ENCODE results near the gene SP7.
"Not testable (repeated sequence)": the region's sequence is repeated elsewhere in the genome, so short reads cannot be mapped to it uniquely, and the experiment has no call there.

SP7 gene

DNA sequence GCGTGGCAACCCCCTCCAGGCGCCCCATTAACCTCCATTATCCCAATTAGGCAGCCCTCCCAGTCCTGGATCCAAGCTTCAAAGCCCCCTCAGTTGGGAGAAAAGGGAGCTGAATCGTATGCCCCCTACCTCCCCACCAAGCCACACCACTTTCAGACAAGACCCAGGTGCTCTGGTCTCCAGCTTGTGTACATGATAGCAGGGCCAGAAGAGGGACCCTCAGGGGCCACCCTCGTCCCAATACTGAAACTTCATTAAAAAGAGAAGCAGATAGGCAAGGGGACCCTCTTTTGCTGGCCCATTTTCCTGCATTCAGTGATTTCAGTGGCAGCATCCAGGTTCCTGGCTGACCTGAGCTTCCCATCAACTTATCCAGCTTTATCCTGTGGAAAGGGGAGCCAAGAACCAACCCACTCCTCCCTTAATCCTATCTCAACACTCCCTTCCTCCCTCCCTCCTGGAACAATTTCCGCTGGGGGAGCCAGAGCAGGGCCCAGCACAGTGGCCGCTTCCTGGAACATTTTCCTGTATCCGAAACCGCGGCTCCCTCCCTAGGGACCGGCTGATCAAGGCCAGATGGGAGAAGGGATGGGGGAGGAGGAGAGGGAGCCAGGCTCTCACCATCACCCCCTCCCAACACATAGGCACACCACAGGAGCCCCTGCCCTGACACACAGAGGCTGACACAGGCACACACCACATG lies 9.5 kb upstream of the SP7 start:
- DNase-seq, result no peak

DNA sequence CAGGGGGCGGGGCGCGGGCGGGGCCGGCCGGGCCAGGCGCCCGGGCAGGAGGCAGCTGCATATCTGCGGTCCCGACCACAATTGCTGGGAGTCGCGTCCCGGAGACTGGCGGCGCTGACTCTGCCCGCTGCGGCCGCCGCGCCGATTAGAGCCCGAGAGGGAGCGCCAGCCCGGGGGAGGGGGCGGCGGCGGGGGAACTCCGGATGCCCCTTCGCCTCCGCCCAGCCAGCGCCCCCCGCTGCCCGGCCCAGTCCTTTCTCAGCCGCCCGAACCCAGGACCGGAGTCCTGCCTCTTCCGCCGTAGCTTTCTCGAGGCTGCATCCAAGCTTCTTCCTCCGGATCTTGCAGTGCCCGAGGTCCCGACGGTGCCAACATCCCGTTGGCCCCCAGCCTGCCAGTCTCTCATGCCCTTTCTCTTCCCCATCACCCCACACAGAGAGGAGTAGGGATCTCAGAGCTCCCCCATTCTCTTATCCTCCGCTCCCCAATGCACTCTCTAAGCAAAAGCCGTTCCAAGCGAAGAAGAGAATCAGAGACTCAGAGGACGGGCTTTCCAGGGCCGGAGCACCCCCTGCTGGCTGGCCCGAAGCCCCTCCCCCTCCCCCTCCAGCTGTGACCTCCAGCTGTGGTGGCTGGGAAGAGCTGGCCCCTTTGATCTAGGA lies 8.8 kb upstream of the SP7 start:
- DNase-seq, result peak; percentile 79

DNA sequence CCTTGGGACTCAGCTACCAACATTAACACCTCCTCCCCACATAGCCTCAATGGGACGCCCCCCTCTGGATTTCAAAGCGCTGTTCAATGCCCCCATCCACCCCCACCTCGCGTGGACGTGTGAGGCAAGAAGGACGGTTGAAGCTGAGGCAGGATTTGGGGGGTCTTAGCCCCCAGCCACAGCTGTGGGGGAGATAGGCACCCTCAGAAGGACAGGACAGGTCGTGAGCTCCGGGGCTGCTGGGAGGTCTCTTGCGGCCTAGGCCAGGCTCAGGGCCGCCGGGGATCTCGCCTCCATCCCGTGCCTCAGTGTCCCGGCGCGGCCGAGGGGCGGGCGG lies 8.3 kb upstream of the SP7 start:
- no peak for DNase-seq

DNA sequence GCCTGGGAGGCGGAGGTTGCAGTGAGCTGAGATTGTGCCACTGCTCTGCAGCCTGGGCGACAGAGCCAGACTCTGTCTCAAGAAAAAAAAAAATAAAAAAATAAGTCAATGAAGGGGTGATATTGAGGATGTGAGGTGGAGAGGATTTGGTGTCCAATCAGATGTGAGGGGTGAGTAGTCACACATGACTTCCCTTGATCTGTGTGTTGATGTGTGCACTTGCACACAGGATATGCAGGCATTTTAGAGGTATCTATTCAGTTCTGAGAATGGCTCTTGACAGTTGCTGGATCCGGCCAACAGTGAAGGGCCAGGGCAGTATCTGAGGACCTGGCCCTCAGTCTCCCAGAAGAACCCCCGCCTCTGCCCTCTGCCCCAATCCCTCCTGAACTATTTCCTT lies 7.8 kb upstream of the SP7 start:
- no peak for DNase-seq

DNA sequence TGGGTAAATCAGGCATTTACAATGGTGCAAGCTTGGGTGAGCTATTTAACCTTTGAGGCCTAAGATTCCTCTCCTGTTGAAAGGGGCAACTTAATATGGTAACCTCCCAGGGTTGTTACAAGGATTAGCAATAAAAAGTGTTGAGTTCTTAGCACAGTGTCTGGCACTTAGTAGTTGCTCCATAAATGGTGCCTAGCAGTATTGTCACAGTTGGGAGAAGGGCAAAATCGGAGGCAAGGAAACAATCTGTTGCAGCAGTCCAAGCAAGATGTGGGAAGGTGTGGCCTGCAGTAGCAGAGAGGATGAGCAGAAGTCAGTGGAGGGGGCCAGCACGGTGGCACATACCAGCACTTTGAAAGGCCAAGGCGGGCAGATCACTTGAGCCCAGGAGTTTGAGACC lies 7.3 kb upstream of the SP7 start:
- no peak for DNase-seq

DNA sequence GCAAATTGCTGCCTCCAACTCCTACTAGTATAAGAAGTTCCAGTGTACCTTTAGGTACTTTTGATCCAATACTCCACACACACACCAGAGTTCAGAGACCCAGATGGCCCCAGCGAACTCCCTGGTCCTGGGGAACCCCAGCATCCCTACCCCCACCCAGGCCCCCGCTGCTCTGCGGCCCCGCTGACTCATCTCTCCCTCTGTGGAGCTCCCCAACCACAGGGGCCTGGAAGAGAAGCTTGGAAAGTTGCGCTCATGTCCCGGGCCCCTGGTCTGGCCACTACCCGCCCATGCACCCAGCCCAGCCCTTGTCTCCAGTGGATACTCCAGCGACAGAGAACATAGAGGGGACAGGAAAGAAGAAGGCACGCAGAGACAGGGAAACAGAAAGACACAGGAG lies 4.2 kb upstream of the SP7 start:
- no peak for DNase-seq

DNA sequence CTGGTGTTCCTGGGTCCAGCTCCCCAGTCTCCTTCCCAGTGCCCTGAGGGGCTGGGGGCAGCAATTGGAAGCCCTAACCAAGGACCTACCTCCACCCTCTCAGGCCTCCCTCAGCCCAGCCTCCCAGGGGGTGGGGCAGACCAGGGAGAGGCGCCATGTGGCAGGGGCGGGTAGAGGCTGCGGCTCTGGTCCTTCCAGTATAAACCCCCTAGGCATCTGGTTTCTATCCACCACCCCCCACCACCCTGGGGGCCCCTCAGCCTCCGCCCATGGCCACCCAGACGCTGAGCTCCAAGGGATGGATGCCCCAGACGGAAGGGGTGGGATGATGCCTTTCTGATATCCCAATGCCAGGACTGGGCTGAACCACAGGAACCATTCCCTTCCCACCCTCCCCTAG lies 2.8 kb upstream of the SP7 start:
- DNase-seq, result no peak

DNA sequence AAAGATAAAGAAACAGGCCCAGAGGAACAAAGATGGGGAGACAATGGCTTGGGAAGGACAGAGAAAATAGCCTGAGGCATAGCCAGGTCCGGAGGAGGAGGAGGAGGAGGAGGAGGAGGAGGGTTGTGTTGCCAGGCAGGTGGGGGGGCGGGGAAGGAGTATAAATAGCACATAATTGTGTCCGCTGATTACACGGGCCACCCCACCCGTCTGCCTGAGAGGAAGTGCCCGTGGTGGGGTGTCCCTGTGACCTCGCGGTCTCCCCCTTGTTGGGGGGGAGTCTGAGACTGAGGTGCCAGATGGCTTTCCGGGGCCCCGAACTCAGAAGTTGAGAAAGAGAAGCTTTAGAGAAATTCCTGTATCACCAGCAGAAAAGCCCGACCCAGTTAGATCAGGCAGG lies 1.9 kb upstream of the SP7 start:
- DNase-seq, result no peak

DNA sequence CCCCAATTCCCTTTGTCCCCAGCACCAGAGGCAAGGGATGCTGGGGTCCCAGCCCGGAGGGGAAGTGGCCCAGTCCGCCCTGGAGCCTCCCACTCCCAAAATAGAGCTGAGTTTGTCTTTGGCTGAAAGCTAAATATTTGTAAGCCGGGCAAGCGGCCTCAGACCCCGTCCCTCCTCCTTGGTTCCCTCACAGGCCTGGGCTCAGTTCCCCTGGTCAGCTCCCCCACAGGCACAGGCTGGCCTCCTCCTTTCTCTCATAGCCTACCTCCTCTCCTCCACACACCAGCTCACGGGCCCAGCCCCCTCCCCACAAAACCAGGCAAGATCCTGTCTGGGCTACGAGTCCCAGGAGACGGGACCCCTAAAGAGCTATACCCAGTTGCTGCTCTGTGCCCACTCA lies 1.3 kb downstream of the SP7 start:
- DNase-seq, result no peak

DNA sequence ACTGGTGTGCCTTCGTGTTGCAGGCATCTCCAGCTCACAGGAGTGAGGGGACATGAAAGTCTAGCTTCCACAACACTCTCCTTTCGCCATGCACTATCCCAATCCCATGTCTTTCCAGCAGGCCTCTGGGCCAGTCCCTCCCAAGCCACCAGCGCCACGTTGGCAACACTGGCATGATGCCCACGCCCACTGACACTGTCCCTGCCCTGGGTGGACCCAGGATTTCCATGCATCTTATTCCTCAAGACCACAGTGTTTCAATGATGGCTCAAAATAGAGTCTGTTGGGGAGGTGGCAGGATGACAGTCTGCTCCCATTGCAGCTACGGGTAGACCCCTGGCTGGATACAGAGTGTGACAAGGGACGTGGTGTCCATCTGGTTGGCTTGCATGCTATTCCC lies 2.3 kb downstream of the SP7 start:
- DNase-seq, result no peak

DNA sequence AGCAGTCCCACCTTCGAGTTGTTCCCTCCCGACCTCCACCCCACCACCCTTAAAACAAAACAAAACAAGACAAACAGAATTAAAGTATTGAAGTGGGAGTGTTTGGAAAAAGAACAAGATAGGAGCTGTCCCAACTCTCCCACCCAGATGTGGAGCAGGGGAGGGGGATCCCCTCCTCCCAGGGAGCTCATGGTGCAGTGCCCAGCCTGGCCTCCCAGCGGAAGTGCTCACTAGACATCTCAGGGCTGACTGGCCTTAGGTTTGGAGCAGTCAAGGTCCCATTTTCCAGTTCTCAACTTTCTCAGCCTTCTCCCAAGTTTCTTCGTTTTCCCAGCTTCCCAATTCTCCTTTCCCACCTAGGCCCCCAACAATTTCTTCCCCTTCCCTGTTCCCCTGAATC lies 2.9 kb downstream of the SP7 start:
- DNase-seq, result no peak

DNA sequence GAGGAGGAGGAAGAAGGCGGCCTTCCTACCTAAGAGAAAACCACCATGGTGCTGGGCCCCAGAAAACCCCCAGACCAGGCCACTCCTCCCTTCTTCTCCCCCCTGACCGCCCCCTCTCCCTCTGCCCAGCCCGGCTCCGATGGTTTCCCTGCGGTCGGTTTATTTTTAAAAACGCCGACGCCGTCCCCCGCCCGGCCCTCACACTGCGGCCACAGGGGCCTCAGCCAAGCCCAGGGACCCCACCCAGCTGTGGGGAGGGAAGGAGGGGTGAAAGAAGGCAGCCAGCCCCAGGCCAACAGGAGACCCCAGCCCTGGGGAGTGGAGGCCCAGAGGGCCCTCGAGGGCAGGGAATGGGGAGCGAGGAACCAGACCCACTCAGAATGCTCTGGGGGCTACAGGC lies 3.4 kb downstream of the SP7 start:
- DNase-seq, result no peak

DNA sequence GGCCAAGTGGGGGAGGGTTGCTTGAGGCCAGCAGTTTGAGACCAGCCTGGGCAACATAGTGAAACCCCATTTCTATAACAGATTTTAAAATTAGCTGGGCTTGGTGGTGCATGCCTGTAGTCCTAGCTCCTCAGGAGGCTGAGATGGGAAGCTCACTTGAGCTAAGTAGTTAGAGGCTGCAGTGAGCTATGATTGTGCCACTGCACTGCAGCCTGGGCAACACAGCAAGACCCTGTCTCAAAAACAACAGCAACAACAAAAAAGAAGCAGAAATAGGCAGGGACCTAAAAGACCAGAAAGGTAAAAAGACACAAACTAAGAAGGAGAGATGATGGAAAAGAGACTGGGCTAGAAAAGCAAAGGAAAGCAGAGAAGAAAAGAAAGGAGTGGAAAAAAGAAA lies 3.8 kb downstream of the SP7 start:
- not testable (repeated sequence) for DNase-seq

DNA sequence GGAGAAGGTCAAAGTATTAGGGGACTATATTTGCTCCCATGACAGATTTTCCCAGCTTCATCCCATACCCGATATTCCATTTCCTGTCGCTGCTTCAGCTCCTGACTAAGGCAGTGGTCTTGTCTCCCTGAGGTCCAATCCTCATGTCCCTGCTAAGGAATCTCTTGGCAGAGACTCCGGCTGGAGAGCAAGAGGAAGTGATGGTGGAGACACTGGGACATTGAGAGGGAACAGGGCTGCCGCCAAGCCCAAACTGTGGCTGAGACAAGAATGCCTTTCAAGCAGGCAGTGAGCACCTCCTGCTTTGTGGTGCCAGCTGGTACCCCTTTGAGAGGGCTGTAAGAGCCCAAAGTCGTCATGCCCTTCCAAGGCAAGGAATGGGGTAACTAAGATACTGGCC lies 5.5 kb downstream of the SP7 start:
- DNase-seq, result no peak

DNA sequence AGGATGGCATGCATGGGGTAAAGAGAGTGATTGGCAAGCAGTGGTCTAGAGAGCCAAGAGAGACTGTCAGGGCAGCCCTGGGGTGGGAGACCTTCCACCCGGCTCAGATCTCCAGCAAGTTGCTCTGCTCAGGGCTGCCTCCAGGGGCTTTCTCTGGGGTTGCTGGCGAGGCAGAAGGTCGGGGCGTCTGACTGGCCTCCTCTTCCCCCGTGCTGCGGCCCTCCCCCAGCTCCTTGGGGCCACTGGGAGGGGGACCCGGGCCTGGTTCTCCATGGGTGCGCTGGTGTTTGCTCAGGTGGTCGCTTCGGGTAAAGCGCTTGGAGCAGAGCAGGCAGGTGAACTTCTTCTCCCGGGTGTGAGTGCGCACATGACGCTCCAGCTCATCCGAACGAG lies 8.1 kb downstream of the SP7 start:
- no peak for DNase-seq

DNA sequence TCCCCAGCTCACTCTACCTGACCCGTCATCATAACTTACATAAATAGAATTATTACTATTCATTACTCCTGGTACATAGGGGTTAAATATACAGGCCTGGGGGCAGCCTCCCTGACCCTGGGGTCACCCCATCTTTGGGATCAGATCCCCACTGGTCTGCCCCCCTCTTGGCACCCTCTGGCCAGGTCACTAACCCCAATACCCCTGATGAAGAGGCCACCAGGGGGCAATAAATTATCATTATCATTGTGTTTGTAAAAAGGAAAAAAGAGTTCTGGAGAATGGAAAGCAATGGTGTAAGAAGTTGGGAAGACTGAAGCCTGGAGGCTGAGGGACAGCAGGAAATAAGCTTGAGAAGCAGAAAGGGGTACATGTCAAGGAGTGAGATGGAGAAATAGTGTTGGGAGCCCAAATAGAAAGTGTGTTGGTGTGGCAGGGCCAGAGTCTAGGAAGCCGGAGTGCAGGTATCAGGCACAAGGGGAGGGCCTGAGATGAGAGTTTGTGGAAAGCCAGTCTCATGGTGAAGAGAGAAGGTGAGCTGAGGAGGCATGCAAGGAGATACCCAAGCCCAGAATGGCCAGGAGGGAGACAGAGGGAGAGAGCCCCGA lies 8.6 kb downstream of the SP7 start:
- peak; percentile 54 for DNase-seq

DNA sequence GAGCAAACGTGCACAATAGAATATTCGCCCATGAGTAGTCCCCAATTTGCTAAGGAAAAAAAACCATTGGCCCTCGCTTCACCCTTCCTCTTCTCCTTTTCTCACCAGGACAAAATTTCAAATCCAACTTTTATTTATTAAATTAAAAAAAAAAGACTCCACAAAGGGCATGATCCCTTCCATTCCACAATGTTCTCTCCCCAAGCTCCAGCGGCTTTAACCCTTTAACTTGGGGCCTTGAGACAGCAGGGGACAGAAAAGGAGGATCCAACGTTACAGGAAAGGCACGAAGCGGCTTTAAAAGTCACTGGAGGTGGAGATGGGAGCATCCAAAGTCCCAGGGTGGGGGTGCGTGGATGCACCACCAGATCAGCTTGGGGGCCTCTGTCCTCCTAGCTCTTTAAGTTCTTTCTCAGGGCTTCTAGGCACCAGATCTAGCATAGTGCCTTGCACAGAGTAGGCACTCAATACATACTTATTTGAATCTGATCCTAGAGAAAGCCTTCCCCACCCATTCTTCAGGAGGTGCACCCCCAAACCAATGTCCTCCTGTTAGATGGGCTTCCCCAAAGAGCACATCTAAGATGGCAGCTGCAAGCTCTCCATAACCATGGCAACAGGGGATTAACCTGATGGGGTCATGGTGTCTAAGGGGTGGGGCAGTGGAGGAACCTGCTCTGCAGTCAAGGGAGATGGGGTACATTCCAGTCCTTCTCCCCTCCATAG lies 9.5 kb downstream of the SP7 start:
- no peak for DNase-seq

DNA sequence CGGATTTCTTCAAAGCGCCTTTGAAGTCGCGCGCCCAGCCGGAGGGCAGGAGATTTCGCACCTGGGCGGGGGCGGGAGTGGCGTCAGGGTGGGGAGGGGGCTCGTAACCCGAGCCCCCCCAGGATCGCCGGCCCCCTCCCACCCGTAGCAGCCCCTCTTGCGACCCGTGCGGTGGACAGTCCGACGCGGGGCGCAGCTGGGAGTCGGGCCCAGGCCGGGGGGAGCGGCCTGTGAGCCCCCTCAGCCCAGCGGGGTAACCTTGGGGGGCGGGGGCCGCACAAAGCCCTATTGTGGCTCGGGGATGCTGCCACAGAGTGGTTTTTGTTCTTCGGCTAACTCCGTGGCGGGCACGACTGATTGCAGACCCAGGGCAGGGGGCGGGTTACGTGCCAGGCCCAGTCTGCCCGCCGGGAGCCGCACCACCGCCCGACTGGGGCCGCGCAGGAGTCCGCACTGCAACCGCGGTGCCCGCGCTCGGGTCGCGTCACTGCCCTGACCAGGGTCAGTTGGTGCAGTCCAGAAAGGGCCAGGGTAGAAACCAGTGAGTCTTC lies 10.6 kb downstream of the SP7 start:
- peak; percentile 35 for DNase-seq

DNA sequence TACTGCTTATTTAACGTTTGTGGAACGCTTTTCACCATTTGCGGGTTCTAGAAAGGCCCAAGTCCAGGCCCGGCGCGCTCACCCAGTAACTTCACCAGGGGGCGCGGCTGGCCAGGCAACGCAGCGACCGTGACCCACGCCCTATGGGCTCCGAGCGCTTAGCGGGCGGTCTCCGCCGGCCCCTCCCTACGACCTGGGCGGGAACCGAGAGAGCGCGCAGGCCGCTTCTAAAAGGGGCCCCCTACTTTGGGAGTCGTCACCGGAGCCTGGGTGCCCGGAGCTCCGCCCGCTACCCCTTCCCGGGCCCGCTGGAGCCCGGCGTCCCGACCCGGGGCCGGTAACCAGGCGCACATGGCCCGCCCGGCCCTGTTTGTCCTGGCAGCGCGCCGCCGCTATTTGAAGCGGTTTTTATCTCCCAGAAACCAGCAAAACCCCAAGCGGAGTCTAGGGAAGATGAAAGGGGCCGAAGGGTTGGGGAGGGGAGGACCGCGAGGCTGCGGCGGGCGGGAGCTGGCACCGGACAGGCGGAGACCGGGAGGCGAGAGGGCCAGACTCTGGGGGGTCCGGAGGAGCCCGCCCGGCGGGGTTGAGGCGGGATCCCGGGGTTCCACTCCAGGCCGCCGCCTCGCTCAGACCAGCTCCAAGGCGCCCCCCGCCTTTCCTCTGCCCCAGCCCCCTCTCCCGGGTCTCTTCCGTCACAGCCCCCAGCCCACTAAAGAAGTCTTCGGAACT lies 11.2 kb downstream of the SP7 start:
- peak; percentile 93 for DNase-seq

DNA sequence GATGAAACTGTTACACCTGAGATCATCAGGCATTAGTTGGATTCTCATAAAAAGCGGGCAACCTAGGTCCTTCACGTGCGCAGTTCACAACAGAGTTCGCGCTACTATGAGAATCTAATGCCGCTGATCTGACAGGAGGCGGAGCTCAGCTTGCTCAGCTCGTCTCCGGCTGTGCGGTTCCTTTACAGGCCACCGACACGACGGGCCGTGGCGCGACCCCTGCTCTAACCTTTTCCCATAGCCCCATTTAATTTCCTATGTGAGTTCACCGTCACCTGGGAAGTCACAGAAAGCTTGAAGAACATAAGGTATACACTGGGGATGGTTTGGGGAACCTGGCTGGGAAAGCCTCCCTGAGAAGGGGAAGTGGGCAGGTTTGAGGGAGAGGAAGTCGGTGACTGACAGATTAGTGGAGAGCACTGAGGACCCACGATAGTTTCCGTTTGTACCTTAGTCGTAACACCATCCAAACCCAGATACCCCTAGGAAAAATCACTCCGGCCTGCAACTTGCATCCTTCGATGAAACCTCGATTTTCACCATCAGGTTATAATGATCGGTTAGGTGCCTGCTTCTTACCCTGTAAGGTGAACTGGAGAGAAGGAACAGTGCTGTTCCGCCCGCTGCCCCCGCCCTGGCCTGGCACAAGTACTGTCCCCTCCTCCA lies 11.9 kb downstream of the SP7 start:
- peak; percentile 27 for DNase-seq

DNA sequence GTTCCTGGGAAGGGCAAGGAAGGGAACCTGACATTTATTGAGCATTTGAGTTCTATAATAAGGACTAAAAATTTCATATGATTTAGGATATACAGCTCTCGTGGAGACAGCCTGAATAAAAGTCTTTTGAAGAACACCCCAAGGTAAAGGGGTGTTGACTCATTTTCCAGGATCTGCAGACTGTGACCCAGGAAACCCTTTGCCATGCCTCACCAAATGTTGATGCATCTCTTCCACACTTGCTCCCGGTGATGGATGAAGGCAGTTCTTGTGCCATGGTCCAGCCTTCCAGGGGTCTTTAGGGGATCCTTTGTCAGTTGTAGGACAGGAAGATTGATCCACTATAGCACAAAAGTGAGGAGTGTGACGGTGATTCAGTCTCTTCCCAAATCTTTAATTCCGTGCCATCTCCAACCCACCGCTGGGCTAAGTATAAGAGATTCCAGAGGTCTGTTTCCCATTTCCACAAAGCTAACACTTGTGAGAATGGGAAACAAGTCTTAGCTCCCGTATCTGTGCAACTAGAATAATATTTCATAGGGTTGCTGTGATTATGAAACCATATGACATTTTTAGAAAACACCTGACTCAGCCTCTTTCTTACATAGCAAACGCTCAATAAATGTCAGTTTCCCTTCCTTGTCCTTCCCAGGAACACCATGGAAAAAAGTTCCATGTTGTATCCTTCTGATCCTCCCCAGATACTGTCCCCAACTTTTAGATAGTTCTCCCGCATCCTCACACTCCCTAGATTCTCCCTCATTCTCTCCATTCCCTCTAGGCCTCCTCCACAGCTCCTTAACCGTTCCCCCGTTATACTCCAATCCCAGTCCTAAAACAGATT lies 15.6 kb downstream of the SP7 start:
- peak; percentile 28 for DNase-seq

DNA sequence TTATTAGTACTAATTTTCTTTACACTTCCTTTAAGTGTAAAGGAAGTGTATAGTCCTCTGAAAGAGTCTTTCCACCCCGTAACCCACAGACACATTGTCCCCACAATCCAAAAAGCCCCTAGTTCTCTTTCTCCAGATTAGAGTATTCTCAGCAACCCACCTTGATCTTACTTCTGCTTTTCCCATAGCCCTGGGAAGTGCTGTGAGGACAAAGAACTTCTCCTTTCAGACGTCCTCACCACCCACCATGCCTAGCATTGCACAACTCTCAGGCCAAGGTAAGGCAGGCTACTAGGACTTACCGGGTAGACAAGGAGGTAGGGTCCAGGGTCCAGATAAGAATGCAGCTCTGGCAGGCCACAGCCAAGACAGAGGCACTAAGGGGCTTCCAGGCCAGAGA lies 22.2 kb downstream of the SP7 start:
- DNase-seq, result no peak

All from suppressor macrophage treated with lipopolysaccharide for 4 hours (primary cell).